Neural progenitor cell (in vitro differentiated cells): ENCODE measurements around the gene GMCL2.

Source experiments
- CTCF ChIP-seq: fragments of 200-600 bp; sonication (generic); IDR thresholded peaks from 2 replicates; pipeline ENCODE4 v1.5.1; 2017; ENCODE audit warnings: antibody characterized with exemption, mild to moderate bottlenecking
- EZH2 ChIP-seq: fragments of 200-600 bp; sonication (generic); IDR thresholded peaks from 2 replicates; pipeline ENCODE4 v1.6.1; 2017; ENCODE audit warnings: antibody characterized with exemption, mild to moderate bottlenecking, moderate library complexity
- EZH2phosphoT487 ChIP-seq: fragments of 200-600 bp; sonication (generic); IDR thresholded peaks from 2 replicates; pipeline ENCODE4 v1.6.1; 2017; ENCODE audit warnings: antibody characterized with exemption

GRCh38 chr5:178193251-178193809 lies 6.2 kb upstream of the GMCL2 start:
- TF ChIP-seq CTCF (no peak), EZH2 (no peak), EZH2phosphoT487 (no peak)
